GM18505 (cell line): ENCODE measurements around the gene H2AZ2.
"Not testable (repeated sequence)": the region's sequence is repeated elsewhere in the genome, so short reads cannot be mapped to it uniquely, and the experiment has no call there.

ENCODE experiments used
- ATAC-seq: cut with Tn5 transposase; IDR thresholded peaks from one replicate; pipeline ENCODE4 v1.9.1; 2021; ENCODE audit not compliant: unreplicated experiment
- POLR2A ChIP-seq: IDR thresholded peaks from 4 replicates; pipeline ENCODE4 v1.6.1; 2011; ENCODE audit warnings: borderline replicate concordance; ENCODE audit not compliant: insufficient read depth, insufficient read length; ENCODE audit errors: extremely low read depth

H2AZ2 gene

DNA sequence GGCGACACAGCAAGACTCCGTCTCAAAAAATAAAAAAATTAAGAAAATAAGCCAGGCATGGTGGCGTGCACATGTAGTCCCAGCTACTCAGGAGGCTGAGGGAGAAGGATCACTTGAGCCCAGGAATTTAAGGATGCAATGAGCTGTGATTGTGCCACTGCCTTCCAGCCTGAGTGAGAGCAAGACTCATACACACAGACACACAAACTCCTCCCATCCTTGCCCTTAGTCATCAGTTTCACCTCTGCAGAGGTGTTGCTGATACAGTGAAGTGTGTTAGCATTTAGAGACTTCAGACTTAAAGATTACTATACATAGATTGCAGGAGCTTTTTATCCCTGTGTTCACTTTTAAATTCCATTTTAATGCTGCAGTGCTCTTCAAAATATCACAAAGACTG, 5.5 kb upstream of the H2AZ2 start:
- ATAC-seq = no peak
- TF ChIP-seq POLR2A = no peak

DNA sequence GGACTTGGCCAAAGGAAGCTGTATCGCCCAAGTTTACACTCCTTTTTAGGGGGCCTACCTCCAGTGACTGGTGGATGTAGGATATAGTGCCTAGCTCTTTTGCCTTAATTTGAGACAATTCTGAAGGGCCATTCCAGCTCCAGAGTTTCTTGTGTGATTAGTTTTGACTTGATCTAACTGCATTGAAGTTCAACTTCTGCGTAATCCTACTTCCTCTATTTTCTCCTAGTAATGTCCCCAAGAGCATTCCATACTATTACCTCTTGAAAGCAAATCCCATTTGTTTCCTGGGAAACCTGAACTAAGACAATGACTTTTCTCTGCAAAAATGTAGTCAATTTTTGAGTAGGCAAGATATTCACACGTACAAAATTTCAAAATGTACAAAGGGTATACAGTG, 4.7 kb upstream of the H2AZ2 start:
- TF ChIP-seq POLR2A = no peak
- ATAC-seq = no peak

DNA sequence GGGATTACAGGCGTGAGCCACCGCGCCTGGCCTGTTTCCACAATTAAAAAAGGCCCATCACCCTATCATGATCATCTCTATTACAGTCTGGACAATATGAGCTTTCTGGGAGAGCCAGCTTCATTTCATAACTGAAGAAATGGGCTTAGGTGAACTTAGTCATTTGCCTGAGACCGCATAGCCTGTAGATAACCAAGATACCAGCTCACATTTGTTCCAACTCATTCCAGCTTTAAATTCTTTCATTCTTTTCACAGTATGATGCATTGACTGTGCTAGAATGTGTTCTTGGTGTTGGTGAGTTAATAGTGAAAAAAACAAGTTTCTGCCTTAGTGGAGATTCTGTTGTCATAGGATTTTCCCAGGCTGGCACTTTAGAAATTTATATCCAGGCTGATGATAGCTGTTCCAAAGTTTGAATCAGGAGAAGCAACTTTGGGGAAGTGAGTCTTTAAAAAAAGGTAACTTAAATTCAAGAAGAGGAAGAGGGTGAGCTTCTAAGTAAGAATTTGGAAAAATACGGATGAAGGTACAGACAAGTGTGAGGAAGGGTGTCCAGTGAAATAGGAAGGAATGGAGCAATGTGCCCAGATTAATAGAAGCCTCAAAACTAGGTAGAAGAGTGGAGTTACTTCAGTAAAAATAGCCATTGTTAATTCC, 2.1 kb upstream of the H2AZ2 start:
- no peak for TF ChIP-seq POLR2A

DNA sequence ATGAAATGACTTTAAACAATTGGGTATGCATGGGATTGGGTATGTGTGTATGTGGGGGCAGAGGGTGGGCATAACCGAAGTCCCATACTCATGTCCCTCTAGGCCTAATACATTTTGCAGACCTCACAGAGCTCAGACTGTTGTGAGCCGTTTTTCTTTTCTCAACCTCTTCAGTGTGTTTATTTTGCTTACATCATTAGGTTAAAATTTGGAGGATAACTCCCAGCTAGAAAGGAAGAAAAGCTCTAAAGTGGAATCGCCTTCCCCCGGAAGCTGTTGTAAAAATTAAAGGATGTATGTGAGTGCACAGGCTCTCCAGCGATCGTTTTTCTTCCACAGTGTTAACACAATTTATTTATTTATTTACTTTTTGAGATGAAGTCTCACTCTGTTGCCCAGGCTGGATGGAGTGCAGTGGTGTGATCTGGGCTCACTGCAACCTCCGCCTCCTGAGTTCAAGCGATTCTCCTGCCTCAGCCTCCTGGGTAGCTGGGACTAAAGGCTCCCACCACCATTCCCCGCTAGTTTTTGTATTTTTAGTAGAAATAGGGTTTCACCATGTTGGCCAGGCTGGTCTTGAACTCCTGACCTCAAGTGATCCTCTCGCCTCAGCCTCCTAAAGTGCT, 1.5 kb upstream of the H2AZ2 start:
- no peak for ATAC-seq
- TF ChIP-seq POLR2A = no peak

More for the DNA sequence above, 2.1 kb upstream of the H2AZ2 start:
- no peak for ATAC-seq

DNA sequence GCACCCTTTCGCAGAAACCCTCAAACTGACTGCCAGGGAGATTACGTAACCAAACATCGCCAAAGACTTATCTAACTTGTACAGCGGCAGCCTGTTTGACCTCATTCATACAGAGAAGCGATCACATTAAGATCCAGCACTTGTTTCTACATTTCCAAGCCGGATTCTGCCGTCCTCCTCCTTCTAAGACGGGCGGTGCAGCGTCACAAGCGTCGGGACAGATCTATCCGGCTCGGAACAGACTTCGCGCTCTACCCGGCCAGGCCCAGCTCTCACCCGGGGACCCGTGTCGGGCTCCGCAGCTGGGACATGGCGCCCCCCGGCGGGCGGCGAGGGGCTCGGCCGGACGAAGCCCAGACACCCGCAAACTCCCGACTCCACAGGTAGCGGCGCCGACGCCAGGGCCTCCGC, 373 bp downstream of the H2AZ2 start:
- ATAC-seq = peak; percentile 67
- no peak for TF ChIP-seq POLR2A

DNA sequence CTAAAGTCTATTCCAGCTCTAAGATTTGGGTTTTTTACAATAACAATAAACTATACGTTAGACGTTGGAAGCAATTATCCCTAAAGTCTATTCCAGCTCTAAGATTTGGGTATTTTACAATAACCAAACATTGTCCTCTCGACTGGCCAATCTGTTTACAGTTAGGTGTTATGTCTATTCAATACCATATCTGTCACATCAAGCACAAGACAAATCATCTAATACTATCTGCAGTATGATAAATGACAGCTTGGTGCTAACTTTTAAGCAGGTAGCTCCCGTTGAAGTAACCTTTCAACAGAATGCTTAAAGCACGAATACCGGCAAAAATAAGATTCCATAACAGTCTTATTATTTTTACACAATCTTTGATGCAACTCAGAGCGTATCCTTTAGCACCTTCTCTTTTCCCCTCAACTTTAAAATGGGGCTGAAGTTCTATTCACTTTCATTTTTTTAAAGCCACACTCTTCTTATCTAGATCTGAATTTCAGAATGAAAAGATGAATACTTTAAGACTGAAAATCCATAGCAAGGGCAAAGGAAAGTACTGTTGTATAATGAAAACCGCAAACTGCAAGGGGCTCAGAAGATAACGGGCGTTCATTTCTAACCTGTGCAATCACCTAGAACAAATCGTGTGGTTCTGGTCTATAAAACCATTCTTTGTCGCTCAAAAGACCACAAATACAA, 925 bp downstream of the H2AZ2 start:
- ATAC-seq = no peak
- TF ChIP-seq POLR2A = no peak

DNA sequence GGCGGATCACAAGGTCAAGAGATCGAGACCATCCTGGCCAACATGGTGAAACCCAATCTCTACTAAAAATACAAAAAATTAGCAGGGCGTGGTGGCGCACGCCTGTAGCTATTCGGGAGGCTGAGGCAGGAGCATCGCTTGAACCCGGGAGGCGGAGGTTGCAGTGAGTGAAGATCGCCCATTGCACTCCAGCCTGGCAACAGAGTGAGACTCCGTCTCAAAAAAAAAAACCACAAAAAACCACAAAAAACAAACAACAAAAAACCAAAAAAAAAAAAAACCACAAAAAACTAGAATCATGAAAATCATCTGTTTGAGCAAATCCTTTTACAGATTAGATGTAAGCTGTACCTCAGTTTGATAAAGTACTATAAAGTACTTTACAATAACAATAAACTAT, 1.5 kb downstream of the H2AZ2 start:
- ATAC-seq = not testable (repeated sequence)

DNA sequence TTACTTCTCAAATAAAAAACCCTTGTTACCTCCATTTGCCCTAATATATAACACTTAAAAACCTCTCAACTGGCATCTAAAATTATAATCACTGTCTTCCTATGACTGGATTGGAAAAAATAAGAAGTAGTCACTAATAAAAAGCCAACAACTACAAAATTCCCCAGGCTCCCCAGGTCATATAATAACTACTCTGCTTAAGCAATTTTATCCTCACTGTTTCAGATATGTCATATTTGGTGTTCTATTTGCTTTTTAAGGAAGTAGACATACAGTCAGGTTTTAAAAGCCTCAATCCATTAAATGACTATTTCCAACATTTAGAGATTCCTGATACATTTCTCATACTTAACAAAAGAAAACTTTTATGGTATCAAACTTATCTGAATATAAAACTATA, 2.4 kb downstream of the H2AZ2 start:
- no peak for ATAC-seq
- TF ChIP-seq POLR2A = no peak

DNA sequence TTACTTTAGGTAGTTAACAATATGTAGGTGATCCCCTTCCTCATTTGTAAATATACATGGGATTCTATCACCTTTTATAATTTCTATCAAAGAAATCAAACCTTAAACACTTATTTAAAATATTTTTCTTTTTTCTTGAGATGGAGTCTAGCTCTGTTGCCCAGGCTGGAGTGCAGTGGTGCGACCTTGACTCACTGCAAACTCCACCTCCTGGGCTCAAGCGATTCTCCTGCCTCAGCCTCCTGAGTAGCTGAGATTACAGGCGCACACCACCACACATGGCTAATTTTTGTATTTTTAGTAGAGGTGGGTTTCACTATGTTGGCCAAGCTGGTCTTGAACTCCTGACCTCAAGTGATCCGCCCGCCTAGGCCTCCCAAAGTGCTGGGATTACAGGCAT, 4.4 kb downstream of the H2AZ2 start:
- ATAC-seq = not testable (repeated sequence)

DNA sequence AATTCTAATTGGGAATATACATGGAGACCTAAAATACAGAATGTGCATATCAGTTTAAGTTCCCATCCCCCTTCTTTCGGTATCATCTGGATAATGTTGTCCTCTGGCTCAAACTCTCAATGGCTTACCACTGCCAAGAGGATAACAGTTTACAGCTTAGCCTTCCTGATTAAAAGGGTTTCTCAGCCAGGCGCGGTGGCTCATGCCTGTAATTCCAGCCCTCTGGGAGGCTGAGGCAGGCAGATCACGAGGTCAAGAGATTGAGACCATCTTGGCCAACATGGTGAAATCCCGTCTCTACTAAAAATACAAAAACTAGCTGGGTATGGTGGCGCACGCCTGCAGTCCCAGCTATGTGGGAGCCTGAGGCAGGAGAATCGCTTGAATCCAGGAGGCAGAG, 5.2 kb downstream of the H2AZ2 start:
- not testable (repeated sequence) for ATAC-seq

DNA sequence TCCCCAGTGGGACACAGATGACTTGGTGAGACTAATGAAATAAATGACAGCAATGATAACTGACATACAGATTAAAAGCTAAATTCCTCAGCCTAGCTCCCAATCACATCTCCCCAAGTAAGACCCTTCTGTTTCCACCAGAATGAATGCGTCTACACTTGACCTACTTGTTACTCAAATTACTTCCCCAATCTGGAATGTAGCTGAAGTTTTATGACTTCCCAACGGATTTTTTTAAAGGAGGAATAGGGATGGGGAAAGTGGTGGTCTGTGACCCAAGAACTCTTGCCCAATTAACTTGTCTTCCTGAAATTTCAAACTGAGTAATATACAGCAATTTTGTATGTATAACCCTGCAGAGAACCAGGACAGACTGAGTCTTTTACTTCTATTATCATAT, 9.1 kb downstream of the H2AZ2 start:
- no peak for TF ChIP-seq POLR2A
- ATAC-seq = no peak

DNA sequence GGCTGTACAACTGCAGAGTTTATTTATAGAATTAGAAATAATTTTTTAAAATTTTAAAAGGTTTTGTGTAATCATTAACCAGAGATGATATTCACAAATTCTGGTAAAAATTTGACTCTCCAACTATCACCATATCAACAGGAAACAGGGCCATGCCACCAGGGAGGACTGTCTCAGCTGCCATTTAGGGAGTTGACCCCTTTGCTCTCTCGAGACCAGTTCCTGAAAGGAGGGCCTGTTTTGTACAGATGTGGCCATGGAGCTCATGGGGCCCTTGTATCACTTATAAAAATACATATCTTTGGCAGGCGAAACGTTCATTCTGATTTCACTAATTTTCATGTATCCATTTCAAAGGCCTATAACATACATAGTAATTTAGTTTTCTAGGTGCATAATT, 20.3 kb downstream of the H2AZ2 start:
- no peak for ATAC-seq
- TF ChIP-seq POLR2A = no peak

DNA sequence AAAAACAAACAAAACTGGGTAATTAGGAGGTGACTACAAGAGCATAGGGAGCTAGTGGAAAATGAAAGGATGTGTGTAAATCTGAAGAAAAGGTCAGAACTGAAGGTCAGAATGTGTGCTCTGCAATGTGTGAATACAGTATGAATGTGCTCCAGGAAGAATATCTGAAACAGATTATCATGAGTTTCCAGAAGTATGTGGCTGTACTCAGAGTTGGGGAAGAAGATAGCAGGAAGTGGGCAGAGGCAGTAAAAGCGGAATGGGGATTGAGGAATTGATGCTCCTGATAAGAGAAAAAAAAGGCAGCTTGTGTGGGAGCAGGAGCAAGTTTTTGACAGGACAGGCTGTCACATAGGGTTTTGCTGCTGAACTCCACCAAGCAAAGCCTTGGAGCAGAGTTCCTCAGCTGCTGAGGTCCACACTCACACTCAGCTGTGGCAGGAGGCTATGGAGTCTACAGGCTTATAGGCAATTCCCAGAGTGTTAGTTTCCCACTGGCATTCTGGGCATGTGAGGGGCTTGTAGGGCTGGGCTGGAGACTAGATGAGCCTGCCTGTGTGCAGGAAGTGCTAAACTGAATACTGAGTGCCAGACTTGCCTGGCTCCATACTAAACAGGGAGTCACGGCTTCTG, 22.9 kb downstream of the H2AZ2 start:
- ATAC-seq = no peak
- TF ChIP-seq POLR2A = no peak

DNA sequence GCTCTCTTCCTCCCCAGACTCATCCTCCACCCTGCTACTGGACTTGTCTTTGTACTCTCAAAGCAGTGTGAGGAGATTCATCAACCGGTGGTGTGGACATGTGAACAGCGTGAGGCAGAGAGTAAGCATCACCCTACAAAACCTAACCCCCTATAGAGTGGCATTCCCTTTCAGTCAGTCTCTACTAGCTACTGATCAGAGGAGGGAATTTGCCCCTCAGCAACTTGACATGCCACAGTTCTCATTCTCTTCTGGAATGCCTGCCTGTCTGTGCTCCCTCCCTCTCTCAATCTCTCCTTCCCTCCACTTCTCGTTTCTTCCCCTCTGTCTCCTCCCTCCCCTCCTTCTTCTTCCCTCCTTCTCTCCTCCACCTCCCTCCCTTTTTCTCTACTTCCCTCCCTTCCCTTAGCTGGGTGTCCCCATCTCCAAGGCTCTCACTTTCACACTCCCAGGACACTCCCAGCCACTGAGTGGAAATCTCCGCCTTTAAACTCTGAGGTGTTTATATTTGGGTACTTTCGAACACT, 24.6 kb downstream of the H2AZ2 start:
- TF ChIP-seq POLR2A = no peak
- ATAC-seq = no peak

DNA sequence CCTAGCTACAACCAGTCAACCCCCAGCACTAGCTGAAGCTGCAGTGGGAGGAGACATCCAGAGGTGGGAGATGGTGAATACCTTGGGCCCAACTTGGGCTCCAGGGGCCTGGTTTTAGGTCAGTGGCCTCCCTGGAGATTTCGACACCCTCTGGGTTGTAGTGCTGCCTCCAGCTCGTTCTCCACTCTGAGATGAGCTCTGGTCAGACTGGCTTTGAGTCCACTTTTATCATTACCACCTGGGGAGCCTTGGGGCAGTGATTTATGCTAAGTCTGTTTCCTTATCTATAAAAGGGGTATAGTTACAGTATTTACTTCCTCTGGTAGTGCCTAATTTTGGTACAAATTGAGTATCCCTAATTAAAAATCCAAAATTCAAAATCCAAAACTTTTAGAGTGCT, 28.6 kb downstream of the H2AZ2 start:
- no peak for ATAC-seq

More for the DNA sequence above, 28.6 kb downstream of the H2AZ2 start:
- no peak for TF ChIP-seq POLR2A
